Activated naive CD8-positive, alpha-beta T cell (primary cell): Measurements from ENCODE around the gene RBM17.
A peak's percentile ranks its signal among the peaks of the same experiment; 100 is the strongest.

Experiments
- H3K27ac Mint-ChIP-seq: one replicate; pipeline ENCODE4 v1.8.0; 2021; ENCODE audit warnings: mixed read lengths
- H3K27me3 Mint-ChIP-seq: one replicate; pipeline ENCODE4 v1.8.0; 2021; ENCODE audit warnings: mixed read lengths
- H3K36me3 Mint-ChIP-seq: one replicate; pipeline ENCODE4 v1.8.0; 2021; ENCODE audit warnings: mixed read lengths
- H3K4me1 Mint-ChIP-seq: one replicate; pipeline ENCODE4 v1.8.0; 2021; ENCODE audit warnings: low read depth, mixed read lengths
- H3K4me3 Mint-ChIP-seq: one replicate; pipeline ENCODE4 v1.8.0; 2021; ENCODE audit warnings: mild to moderate bottlenecking, mixed read lengths
- H3K9me3 Mint-ChIP-seq: one replicate; pipeline ENCODE4 v1.8.0; 2021; ENCODE audit warnings: low read depth, mixed read lengths

RBM17 gene

GRCh38 chr10:6108631-6109443, 20.0 kb downstream of the RBM17 start:
- no peaks in the 10 kb centered on the region for H3K9me3 Mint-ChIP-seq
- peaks cover 28% of the 10 kb centered on the region for H3K4me1 Mint-ChIP-seq
- H3K27ac Mint-ChIP-seq = peak overlapping the region; percentile 72
- H3K4me3 Mint-ChIP-seq = no peak overlapping the region
- no peaks in the 10 kb centered on the region for H3K27me3 Mint-ChIP-seq
- H3K36me3 Mint-ChIP-seq = peaks cover 11% of the 10 kb centered on the region

DNA sequence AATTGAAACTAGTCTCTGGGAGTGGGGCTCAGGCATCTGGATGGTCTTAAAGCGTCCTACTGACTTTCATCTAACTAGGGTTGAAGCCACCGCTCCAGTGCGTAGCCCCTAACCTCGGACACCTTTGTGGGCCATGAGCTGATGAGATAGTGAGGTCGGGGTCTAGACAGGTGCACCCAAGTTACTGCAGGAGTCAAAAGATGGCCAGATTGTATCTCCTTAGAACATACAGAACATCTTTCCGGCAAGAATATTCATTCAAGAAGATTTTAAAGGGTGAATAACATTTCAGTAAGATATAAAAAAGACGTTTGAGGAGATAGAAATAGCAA, 20.6 kb downstream of the RBM17 start:
- Mint-ChIP-seq H3K4me1 (peaks cover 25% of the 10 kb centered on the region), H3K27me3 (no peaks in the 10 kb centered on the region)

DNA sequence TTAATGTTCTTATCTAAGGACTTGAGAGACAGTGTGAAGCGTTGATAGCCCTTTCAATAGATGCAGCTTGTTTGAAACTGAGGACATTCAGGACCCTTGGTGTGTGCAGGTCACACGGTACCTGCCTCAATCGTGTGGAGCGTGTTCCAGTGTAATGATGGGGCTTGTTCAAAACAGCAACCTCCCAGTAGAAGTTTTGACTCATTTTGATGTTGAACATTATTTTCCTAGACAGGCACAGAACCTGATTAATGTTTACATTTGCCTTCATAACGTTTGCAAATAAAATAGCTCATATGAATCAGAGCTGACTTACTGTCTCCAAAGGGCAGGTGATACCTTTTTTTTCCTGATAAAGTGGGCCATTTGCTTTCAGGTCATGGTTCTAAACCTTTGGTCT, 21.3 kb downstream of the RBM17 start:
- Mint-ChIP-seq H3K9me3 (no peaks in the 10 kb centered on the region), H3K27me3 (no peaks in the 10 kb centered on the region), H3K4me1 (peaks cover 22% of the 10 kb centered on the region), H3K4me3 (no peak overlapping the region), H3K36me3 (peaks cover 11% of the 10 kb centered on the region), H3K27ac (peak overlapping the region; percentile 50)

More for the DNA sequence above, 20.6 kb downstream of the RBM17 start:
- H3K36me3 Mint-ChIP-seq = peaks cover 11% of the 10 kb centered on the region
- H3K4me3 Mint-ChIP-seq = no peak overlapping the region
- H3K9me3 Mint-ChIP-seq = no peaks in the 10 kb centered on the region
- no peak overlapping the region for H3K27ac Mint-ChIP-seq

DNA sequence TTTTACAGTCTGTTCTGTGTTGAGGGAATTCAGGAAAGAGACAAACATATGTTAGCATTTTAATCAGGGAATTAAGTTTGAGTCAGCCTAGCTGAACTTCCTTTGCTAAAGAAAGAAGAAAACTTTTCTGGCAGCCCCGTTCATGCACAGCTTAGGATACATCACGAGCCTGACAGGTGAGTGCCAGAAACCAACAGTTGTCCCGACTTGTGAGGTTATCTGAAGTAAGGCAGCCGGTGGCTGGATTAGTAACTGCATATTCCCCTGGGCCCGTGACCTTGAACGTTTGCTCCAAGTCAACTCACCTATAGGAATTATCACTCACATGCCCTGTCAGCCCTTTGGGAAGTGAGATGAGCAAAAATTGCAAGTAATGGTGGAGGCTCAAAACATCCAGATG, 24.1 kb downstream of the RBM17 start:
- H3K27ac Mint-ChIP-seq = no peak overlapping the region
- no peaks in the 10 kb centered on the region for H3K27me3 Mint-ChIP-seq
- H3K4me1 Mint-ChIP-seq = peaks cover 22% of the 10 kb centered on the region
- H3K36me3 Mint-ChIP-seq = peaks cover 11% of the 10 kb centered on the region
- no peak overlapping the region for H3K4me3 Mint-ChIP-seq
- H3K9me3 Mint-ChIP-seq = no peaks in the 10 kb centered on the region

- Mint-ChIP-seq H3K4me3 (no peak overlapping the region), H3K36me3 (peaks cover 11% of the 10 kb centered on the region), H3K9me3 (no peaks in the 10 kb centered on the region), H3K4me1 (peaks cover 11% of the 10 kb centered on the region), H3K27ac (no peak overlapping the region), H3K27me3 (no peaks in the 10 kb centered on the region)
These were observed 25.5 kb downstream of the RBM17 start for GRCh38 chr10:6114299-6114698.

DNA sequence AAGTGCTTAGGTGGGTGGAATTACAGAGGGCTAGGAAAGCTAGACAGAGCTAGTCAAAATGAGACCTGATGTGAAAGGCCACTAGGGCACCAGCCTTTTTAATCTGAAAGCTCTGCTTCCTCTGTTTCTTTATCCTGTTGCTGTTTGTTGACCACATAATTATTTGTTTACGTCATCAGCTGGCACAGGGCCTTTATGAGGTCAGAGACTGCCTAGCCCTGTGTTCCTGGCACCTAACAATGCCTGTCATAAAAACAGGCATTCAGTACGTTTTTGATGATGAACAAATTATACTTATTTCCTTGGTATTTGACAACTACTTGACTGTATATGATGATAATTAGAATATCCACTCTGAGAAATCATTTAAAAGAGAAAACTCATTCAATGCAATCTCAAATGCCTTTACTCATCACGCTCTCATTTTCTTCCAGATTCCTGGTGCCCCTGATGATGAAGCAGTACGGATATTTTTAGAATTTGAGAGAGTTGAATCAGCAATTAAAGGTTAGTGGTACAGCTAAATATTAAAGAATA, 26.0 kb downstream of the RBM17 start:
- H3K4me3 Mint-ChIP-seq = no peak overlapping the region
- no peaks in the 10 kb centered on the region for H3K27me3 Mint-ChIP-seq
- peaks cover 10% of the 10 kb centered on the region for H3K4me1 Mint-ChIP-seq
- no peaks in the 10 kb centered on the region for H3K9me3 Mint-ChIP-seq
- no peak overlapping the region for H3K27ac Mint-ChIP-seq
- peaks cover 7% of the 10 kb centered on the region for H3K36me3 Mint-ChIP-seq

DNA sequence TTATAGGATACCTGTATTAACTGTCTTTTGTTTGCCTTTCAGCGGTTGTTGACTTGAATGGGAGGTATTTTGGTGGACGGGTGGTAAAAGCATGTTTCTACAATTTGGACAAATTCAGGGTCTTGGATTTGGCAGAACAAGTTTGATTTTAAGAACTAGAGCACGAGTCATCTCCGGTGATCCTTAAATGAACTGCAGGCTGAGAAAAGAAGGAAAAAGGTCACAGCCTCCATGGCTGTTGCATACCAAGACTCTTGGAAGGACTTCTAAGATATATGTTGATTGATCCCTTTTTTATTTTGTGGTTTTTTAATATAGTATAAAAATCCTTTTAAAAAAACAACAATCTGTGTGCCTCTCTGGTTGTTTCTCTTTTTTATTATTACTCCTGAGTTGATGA, 26.6 kb downstream of the RBM17 start:
- peak overlapping the region; percentile 22 for H3K27ac Mint-ChIP-seq
- H3K4me3 Mint-ChIP-seq = no peak overlapping the region
- H3K4me1 Mint-ChIP-seq = peaks cover 8% of the 10 kb centered on the region
- peaks cover 4% of the 10 kb centered on the region for H3K36me3 Mint-ChIP-seq
- no peaks in the 10 kb centered on the region for H3K27me3 Mint-ChIP-seq
- H3K9me3 Mint-ChIP-seq = no peaks in the 10 kb centered on the region

GRCh38 chr10:6115824-6116350, 27.1 kb downstream of the RBM17 start:
- no peak overlapping the region for H3K4me3 Mint-ChIP-seq
- H3K36me3 Mint-ChIP-seq = peaks cover 4% of the 10 kb centered on the region
- no peaks in the 10 kb centered on the region for H3K27me3 Mint-ChIP-seq
- H3K9me3 Mint-ChIP-seq = no peaks in the 10 kb centered on the region
- peaks cover 6% of the 10 kb centered on the region for H3K4me1 Mint-ChIP-seq
- no peak overlapping the region for H3K27ac Mint-ChIP-seq

DNA sequence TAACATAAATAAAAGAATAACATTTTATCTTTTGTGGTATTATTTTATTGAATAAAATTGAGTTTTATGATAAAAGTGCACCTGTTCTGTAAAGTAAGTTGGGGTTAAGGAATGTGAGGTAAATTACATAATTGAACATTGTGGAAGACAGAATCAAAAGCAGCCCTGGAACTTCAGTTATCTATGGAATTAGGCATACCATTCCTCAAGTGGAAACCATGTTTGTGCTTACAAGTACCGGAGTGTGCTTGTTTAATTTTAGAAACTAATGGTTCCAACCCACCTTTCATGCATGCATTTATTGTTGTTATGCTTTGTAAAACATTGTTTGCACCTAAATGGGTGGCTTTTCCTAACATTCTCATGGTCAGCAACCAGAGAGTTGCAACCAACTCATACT, 28.0 kb downstream of the RBM17 start:
- Mint-ChIP-seq H3K9me3 (no peaks in the 10 kb centered on the region), H3K36me3 (peaks cover 2% of the 10 kb centered on the region), H3K4me3 (no peak overlapping the region), H3K27me3 (no peaks in the 10 kb centered on the region), H3K27ac (no peak overlapping the region), H3K4me1 (peaks cover 4% of the 10 kb centered on the region)

GRCh38 chr10:6117711-6118110, 28.9 kb downstream of the RBM17 start:
- Mint-ChIP-seq H3K27me3 (no peaks in the 10 kb centered on the region), H3K27ac (no peak overlapping the region), H3K4me3 (no peak overlapping the region), H3K36me3 (no peaks in the 10 kb centered on the region), H3K4me1 (peaks cover 4% of the 10 kb centered on the region), H3K9me3 (no peaks in the 10 kb centered on the region)

GRCh38 chr10:6119423-6119822, 30.6 kb downstream of the RBM17 start:
- no peaks in the 10 kb centered on the region for H3K36me3 Mint-ChIP-seq
- H3K27me3 Mint-ChIP-seq = no peaks in the 10 kb centered on the region
- no peak overlapping the region for H3K4me3 Mint-ChIP-seq
- peaks cover 4% of the 10 kb centered on the region for H3K4me1 Mint-ChIP-seq
- no peak overlapping the region for H3K27ac Mint-ChIP-seq
- H3K9me3 Mint-ChIP-seq = no peaks in the 10 kb centered on the region

DNA sequence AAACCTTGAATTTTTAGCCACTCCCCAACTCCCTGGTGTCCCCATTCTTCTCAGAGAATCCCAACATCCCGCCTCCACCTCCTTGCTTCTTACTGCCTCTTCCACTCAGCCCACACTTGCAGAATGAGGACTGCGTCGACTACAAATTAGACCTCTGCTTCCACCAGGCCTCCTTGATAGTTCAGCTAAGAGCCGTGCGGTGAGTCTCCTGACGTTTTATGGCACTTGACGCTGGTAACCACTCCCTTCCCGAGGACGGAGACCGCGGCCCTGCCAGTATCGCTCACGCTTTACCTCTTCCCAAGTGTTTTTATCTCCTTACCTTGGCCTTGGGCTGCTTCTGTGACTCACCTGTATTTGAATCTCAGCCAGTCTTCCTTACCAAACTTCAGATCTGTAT, 31.1 kb downstream of the RBM17 start:
- Mint-ChIP-seq H3K27me3 (no peaks in the 10 kb centered on the region), H3K4me3 (no peak overlapping the region), H3K36me3 (no peaks in the 10 kb centered on the region), H3K27ac (no peak overlapping the region), H3K9me3 (no peaks in the 10 kb centered on the region), H3K4me1 (peaks cover 4% of the 10 kb centered on the region)

GRCh38 chr10:6120691-6121090, 31.9 kb downstream of the RBM17 start:
- H3K36me3 Mint-ChIP-seq = no peaks in the 10 kb centered on the region
- no peak overlapping the region for H3K4me3 Mint-ChIP-seq
- peaks cover 4% of the 10 kb centered on the region for H3K4me1 Mint-ChIP-seq
- no peak overlapping the region for H3K27ac Mint-ChIP-seq
- H3K9me3 Mint-ChIP-seq = no peaks in the 10 kb centered on the region
- H3K27me3 Mint-ChIP-seq = no peaks in the 10 kb centered on the region

DNA sequence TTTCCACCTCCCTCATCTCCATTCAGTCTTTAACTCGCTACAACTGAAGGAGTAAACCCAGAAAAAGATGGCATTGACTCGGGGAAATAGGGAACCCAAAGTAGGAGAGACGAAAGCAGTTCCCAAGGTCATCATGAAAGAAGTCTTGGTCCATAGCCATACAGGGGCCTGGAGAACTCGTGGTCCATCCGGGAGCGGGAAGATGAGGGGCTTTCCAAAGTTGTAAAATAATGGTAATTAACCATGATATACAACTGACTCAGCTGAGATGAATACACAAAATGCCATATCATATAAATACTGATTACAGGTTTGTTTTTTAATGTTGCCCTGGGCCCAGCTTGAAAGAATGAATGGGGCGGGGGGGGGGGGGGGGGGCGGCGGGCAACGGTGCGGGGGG, 32.3 kb downstream of the RBM17 start:
- Mint-ChIP-seq H3K27ac (no peak overlapping the region), H3K27me3 (no peaks in the 10 kb centered on the region), H3K4me3 (no peak overlapping the region), H3K36me3 (no peaks in the 10 kb centered on the region), H3K4me1 (peaks cover 4% of the 10 kb centered on the region), H3K9me3 (no peaks in the 10 kb centered on the region)

DNA sequence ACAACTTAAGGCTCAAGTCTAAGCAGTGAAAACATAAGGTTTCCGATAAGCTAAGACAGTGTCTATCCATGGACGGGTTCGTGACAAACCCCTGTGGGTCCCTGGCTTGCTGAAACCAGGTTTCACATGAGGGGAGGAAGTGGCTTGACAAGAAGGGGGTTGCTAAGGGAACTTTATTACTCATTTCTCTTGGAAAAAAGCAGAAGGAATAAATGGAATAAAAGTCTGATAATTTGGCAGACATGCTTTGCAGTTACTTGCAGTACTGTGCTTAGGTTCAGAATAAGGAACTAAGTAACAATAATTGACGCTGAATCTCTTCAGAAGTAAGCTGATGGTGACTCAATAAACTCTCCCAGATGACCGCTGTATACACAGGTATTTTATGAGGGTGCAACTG, 34.7 kb downstream of the RBM17 start:
- H3K4me3 Mint-ChIP-seq = no peak overlapping the region
- no peaks in the 10 kb centered on the region for H3K27me3 Mint-ChIP-seq
- H3K4me1 Mint-ChIP-seq = peaks cover 4% of the 10 kb centered on the region
- no peaks in the 10 kb centered on the region for H3K9me3 Mint-ChIP-seq
- H3K27ac Mint-ChIP-seq = no peak overlapping the region
- no peaks in the 10 kb centered on the region for H3K36me3 Mint-ChIP-seq

GRCh38 chr10:6124666-6125065, 35.8 kb downstream of the RBM17 start:
- H3K9me3 Mint-ChIP-seq = no peaks in the 10 kb centered on the region
- H3K27me3 Mint-ChIP-seq = no peaks in the 10 kb centered on the region
- H3K36me3 Mint-ChIP-seq = no peaks in the 10 kb centered on the region
- no peak overlapping the region for H3K4me3 Mint-ChIP-seq
- H3K4me1 Mint-ChIP-seq = peaks cover 10% of the 10 kb centered on the region
- H3K27ac Mint-ChIP-seq = no peak overlapping the region
